Urinary bladder (tissue), 4 donors: Measurements from ENCODE around the gene MXD4. TPM values are rescaled to one million over a fixed set of nuclear protein-coding genes. Genes with fewer than 3 reads are reported as not detected.
A peak's percentile ranks its signal among the peaks of the same experiment; 100 is the strongest.

Source experiments
- DNase-seq: peaks from one replicate; pipeline ENCODE4 v3.0.0-alpha.2; 2015; ENCODE audit errors: extremely low spot score
- H3K27ac ChIP-seq: one replicate; pipeline ENCODE4 v1.5.1; 2013; ENCODE audit warnings: low read depth, mild to moderate bottlenecking, moderate library complexity
- H3K36me3 ChIP-seq: one replicate; pipeline ENCODE4 v1.6.1; 2013; ENCODE audit warnings: mild to moderate bottlenecking, moderate library complexity; ENCODE audit not compliant: insufficient read depth
- H3K4me1 ChIP-seq: one replicate; pipeline ENCODE4 v1.6.1; 2013; ENCODE audit warnings: mild to moderate bottlenecking, moderate library complexity; ENCODE audit not compliant: insufficient read depth
- H3K4me3 ChIP-seq: one replicate; pipeline ENCODE4 v1.5.1; 2013; ENCODE audit warnings: low read depth, low read length
- WGBS: extraction: QIAGEN DNeasy Blood & Tissue Kit; methylation state at CpG from one replicate; pipeline ENCODE4 v1.1.7; 2013; 5-methylcytosine and 5-hydroxymethylcytosine counted together
- polyA plus RNA-seq: library from polyadenylated mRNA; stranded (reverse); fragments of 200-250 nt; gene quantifications from one replicate; pipeline ENCODE4 v1.2.3, GENCODE V29; 2013
- total RNA-seq: library from RNA; depleted of rRNA; stranded (reverse); fragments of >200 nt; gene quantifications from one replicate; pipeline ENCODE4 v1.2.3, GENCODE V29; 2014
- donor health status: healthy with polysubstance abuse.
- donor health status: healthy.

The MXD4 gene
- total and polyA plus RNA-seq, 2 donors = 27.3 to 55.2 TPM

GRCh38 chr4:2267841-2268240, 5.9 kb upstream of the MXD4 start:
- WGBS = 85% methylated on average over 12 of the region's 12 CpGs
- H3K36me3 ChIP-seq = no peaks in the 10 kb centered on the region
- no peak overlapping the region for H3K27ac ChIP-seq
- H3K4me3 ChIP-seq = no peak overlapping the region
- H3K4me1 ChIP-seq = no peaks in the 10 kb centered on the region
- DNase-seq = no peak

GRCh38 chr4:2267320-2267811, 5.5 kb upstream of the MXD4 start:
- DNase-seq = no peak
- no peaks in the 10 kb centered on the region for H3K4me1 ChIP-seq
- no peaks in the 10 kb centered on the region for H3K36me3 ChIP-seq
- no peak overlapping the region for H3K27ac ChIP-seq
- 84% methylated on average over 18 of the region's 18 CpGs for WGBS
- no peak overlapping the region for H3K4me3 ChIP-seq

- DNase-seq = no peak
- H3K4me1 ChIP-seq = no peaks in the 10 kb centered on the region
- no peak overlapping the region for H3K4me3 ChIP-seq
- H3K27ac ChIP-seq = no peak overlapping the region
- WGBS = 73% methylated on average over 5 of the region's 5 CpGs
- H3K36me3 ChIP-seq = no peaks in the 10 kb centered on the region
Measured at GRCh38 chr4:2266821-2267220, 4.9 kb upstream of the MXD4 start.

GRCh38 chr4:2266181-2266580, 4.3 kb upstream of the MXD4 start:
- Histone ChIP-seq H3K4me3 (no peak overlapping the region), H3K4me1 (no peaks in the 10 kb centered on the region), H3K27ac (no peak overlapping the region), H3K36me3 (no peaks in the 10 kb centered on the region)
- no peak for DNase-seq
- WGBS = 12% methylated on average over 8 of the region's 8 CpGs

- H3K4me1 ChIP-seq = no peaks in the 10 kb centered on the region
- DNase-seq = no peak
Measured at GRCh38 chr4:2265113-2266110, 3.5 kb upstream of the MXD4 start.

GRCh38 chr4:2264481-2265041, 2.7 kb upstream of the MXD4 start:
- WGBS = 85% methylated on average over 6 of the region's 6 CpGs
- DNase-seq = no peak
- Histone ChIP-seq H3K4me1 (no peaks in the 10 kb centered on the region), H3K4me3 (no peak overlapping the region), H3K36me3 (no peaks in the 10 kb centered on the region), H3K27ac (no peak overlapping the region)

More at GRCh38 chr4:2265113-2266110, 3.5 kb upstream of the MXD4 start:
- H3K36me3 ChIP-seq = no peaks in the 10 kb centered on the region
- H3K4me3 ChIP-seq = no peak overlapping the region
- WGBS = 72% methylated on average over 19 of the region's 19 CpGs
- H3K27ac ChIP-seq = no peak overlapping the region

GRCh38 chr4:2263926-2264321, 2.0 kb upstream of the MXD4 start:
- no peak for DNase-seq
- no peak overlapping the region for H3K4me3 ChIP-seq
- WGBS = 86% methylated on average over 6 of the region's 6 CpGs
- no peak overlapping the region for H3K27ac ChIP-seq
- H3K4me1 ChIP-seq = no peaks in the 10 kb centered on the region
- no peaks in the 10 kb centered on the region for H3K36me3 ChIP-seq

GRCh38 chr4:2262944-2263250, 988 bp upstream of the MXD4 start:
- no peaks in the 10 kb centered on the region for H3K4me1 ChIP-seq

GRCh38 chr4:2262145-2262943, 435 bp upstream of the MXD4 start:
- Histone ChIP-seq H3K36me3 (no peaks in the 10 kb centered on the region), H3K4me3 (peak overlapping the region; percentile 91), H3K27ac (peak overlapping the region; percentile 90), H3K4me1 (no peaks in the 10 kb centered on the region)
- DNase-seq = peak; percentile 95
- WGBS = under 1% methylated on average over 98 of the region's 98 CpGs

More at GRCh38 chr4:2262944-2263250, 988 bp upstream of the MXD4 start:
- WGBS = 42% methylated on average over 13 of the region's 13 CpGs
- no peak for DNase-seq
- Histone ChIP-seq H3K36me3 (no peaks in the 10 kb centered on the region), H3K4me3 (peak overlapping the region; percentile 47), H3K27ac (peak overlapping the region; percentile 90)

GRCh38 chr4:2261110-2261852, 628 bp downstream of the MXD4 start:
- no peak for DNase-seq
- peak overlapping the region; percentile 91 for H3K4me3 ChIP-seq
- under 1% methylated on average over 91 of the region's 91 CpGs for WGBS
- H3K36me3 ChIP-seq = no peaks in the 10 kb centered on the region
- peak overlapping the region; percentile 81 for H3K27ac ChIP-seq
- H3K4me1 ChIP-seq = no peaks in the 10 kb centered on the region

GRCh38 chr4:2260344-2261109, 1.4 kb downstream of the MXD4 start:
- WGBS = 27% methylated on average over 23 of the region's 23 CpGs
- Histone ChIP-seq H3K4me3 (peak overlapping the region; percentile 91), H3K36me3 (no peaks in the 10 kb centered on the region), H3K4me1 (no peaks in the 10 kb centered on the region), H3K27ac (peak overlapping the region; percentile 81)
- DNase-seq = no peak

GRCh38 chr4:2259541-2260343, 2.2 kb downstream of the MXD4 start:
- H3K4me3 ChIP-seq = peak overlapping the region; percentile 91
- no peak overlapping the region for H3K27ac ChIP-seq

More at GRCh38 chr4:2259541-2260343, 2.2 kb downstream of the MXD4 start:
- no peak for DNase-seq
- H3K36me3 ChIP-seq = no peaks in the 10 kb centered on the region
- 71% methylated on average over 15 of the region's 15 CpGs for WGBS
- H3K4me1 ChIP-seq = no peaks in the 10 kb centered on the region
